ENCODE data around the gene ARAP3. TPM values are rescaled to one million over a fixed set of nuclear protein-coding genes. Genes with fewer than 3 reads are reported as not detected.

Gene ARAP3
- total RNA-seq, 1 donor from 2014 or later, result 8.6 TPM

DNA sequence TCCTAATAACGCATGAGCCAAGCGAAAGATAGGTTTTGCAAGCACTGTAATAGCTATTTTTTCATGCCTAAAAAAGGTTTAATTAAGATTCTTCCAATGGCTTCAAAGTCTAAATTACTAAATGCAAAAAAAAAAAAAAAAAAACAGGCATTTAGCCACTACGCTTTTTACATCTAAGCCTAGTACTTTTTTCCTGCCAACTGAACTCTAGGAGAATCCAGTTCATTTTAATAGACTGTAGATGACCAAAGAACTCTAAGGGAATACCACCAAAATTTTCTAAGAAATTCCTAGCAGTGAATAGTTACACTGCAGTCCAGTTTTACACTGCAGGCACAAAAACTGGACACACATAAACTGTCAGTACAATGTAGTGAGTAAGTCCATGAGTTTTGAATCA is 73.0 kb downstream of the ARAP3 start:
- no peaks in the 10 kb centered on the region for H3K27me3 Mint-ChIP-seq (ENCODE audit: unreplicated experiment)
- peaks cover 7% of the 10 kb centered on the region for H3K4me1 Mint-ChIP-seq (ENCODE audit: low read depth, unreplicated experiment)
- no peak overlapping the region for H3K4me3 Mint-ChIP-seq (ENCODE audit: unreplicated experiment)
- no peaks in the 10 kb centered on the region for H3K9me3 Mint-ChIP-seq (ENCODE audit: unreplicated experiment)
- no peak for TF ChIP-seq CTCF (IDR thresholded peaks at IDR 0.05; ENCODE audit: partially characterized antibody, unreplicated experiment)
- no peak overlapping the region for H3K27ac Mint-ChIP-seq (ENCODE audit: unreplicated experiment)
- no peaks in the 10 kb centered on the region for H3K36me3 Mint-ChIP-seq (ENCODE audit: unreplicated experiment)
- DNase-seq, result no peak

- DNase-seq, result no peak
- no peaks in the 10 kb centered on the region for H3K27me3 Mint-ChIP-seq (ENCODE audit: unreplicated experiment)
- TF ChIP-seq CTCF (IDR thresholded peaks at IDR 0.05; ENCODE audit: partially characterized antibody, unreplicated experiment), result no peak
- no peaks in the 10 kb centered on the region for H3K36me3 Mint-ChIP-seq (ENCODE audit: unreplicated experiment)
- H3K4me3 Mint-ChIP-seq (ENCODE audit: unreplicated experiment), result no peak overlapping the region
- no peaks in the 10 kb centered on the region for H3K9me3 Mint-ChIP-seq (ENCODE audit: unreplicated experiment)
- H3K4me1 Mint-ChIP-seq (ENCODE audit: low read depth, unreplicated experiment), result peaks cover 6% of the 10 kb centered on the region
- H3K27ac Mint-ChIP-seq (ENCODE audit: unreplicated experiment), result no peak overlapping the region
Measured at GRCh38 chr5:141608557-141608956, 73.5 kb downstream of the ARAP3 start.

DNA sequence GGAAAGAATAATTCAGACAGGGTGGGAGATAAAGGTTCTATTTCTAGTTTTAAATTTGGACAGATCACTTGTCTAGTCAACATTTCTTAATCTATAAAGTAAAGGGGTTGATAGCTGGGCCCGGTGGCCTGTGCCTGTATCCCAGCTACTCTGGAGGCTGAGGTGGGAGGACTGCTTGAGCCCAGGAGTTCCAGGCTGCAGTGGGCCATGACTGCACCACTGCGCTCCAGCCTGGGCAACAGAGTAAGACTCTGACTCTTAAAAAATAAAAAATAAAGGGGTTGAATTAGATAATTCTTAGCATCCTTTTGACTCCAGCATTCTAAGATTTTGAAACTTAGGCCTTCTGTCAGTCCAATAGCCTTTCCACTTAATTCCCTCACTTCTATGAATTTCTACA is 74.0 kb downstream of the ARAP3 start:
- Mint-ChIP-seq H3K36me3 (ENCODE audit: unreplicated experiment) (no peaks in the 10 kb centered on the region), H3K4me1 (ENCODE audit: low read depth, unreplicated experiment) (peaks cover 3% of the 10 kb centered on the region), H3K27ac (ENCODE audit: unreplicated experiment) (no peak overlapping the region), H3K9me3 (ENCODE audit: unreplicated experiment) (no peaks in the 10 kb centered on the region), H3K4me3 (ENCODE audit: unreplicated experiment) (no peak overlapping the region), H3K27me3 (ENCODE audit: unreplicated experiment) (no peaks in the 10 kb centered on the region)
- TF ChIP-seq CTCF (IDR thresholded peaks at IDR 0.05; ENCODE audit: partially characterized antibody, unreplicated experiment), result no peak
- no peak for DNase-seq

DNA sequence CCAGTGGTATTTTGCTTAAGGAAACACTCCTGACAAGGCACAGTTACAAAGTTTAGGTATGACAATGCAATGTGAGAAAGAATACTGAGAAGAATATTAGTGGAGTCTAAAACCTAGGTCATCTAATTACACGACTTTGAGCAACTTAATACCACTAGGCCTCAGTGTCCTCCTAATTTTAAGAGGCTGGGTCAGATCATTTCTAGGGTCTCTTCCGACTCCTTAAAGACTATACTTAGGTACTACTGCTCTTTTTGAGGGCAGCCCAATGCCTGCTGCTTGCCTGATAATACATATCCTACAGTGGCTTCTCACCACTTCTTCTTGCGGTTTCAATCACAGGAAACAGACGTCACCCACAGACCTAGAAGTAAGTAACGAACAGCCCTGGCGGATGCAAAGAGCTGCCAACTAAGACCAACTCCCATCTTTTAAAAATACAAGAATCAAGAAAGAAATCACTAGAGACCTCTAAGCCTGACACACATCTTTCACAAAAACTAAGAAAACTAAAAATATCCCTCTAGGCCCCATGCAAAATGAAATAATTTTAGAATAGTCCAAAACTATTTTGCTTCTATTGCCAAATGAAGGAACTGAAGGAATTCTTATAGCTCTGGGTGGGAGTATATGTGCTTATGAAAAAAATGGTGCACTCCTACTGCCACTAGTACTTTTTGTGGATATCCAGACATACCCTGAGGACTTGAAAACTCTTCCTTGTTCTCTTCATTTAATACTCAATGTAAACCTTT is 76.3 kb downstream of the ARAP3 start:
- DNase-seq, result no peak
- Mint-ChIP-seq H3K4me1 (ENCODE audit: low read depth, unreplicated experiment) (peaks cover 3% of the 10 kb centered on the region), H3K27me3 (ENCODE audit: unreplicated experiment) (no peaks in the 10 kb centered on the region), H3K27ac (ENCODE audit: unreplicated experiment) (no peak overlapping the region), H3K4me3 (ENCODE audit: unreplicated experiment) (no peak overlapping the region), H3K9me3 (ENCODE audit: unreplicated experiment) (no peaks in the 10 kb centered on the region), H3K36me3 (ENCODE audit: unreplicated experiment) (no peaks in the 10 kb centered on the region)
- no peak for TF ChIP-seq CTCF (IDR thresholded peaks at IDR 0.05; ENCODE audit: partially characterized antibody, unreplicated experiment)

DNA sequence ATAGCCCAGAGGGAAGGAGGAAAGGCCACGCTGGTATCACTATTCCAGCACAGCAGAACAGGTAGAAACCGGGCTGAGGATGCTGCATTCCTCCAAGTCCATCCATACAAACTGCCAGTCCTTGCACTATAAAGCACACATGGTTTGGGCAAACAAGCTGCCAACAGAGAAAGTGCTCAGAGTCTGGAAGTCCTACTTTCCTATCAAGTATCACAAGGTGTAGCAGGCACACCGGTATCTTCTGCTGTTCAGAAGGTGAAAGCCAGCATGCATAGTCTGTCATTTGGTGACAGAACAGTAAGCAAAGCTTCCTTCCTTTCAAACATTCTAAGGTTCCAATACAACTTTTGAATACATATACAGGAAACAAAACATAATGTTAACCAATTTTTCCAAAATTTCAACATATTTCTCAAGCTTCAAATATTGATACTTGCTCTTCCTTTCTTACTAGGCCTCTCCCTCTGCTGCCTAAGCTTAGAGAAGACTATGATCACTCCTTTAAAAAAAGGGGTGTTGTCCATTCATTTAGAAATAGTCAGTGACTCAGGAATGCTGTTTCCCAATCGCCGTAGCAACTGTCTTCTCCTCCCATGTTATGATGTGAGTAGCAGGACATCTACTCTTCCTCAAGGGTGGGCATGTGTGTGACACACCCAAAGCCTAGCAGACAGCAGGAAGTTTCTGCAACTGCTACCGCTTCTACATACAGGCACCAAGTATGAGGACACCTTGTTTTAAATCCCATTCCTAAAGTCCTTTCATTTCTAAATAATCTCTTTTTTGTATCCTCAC is 77.9 kb downstream of the ARAP3 start:
- Mint-ChIP-seq H3K9me3 (ENCODE audit: unreplicated experiment) (no peaks in the 10 kb centered on the region), H3K36me3 (ENCODE audit: unreplicated experiment) (no peaks in the 10 kb centered on the region), H3K4me1 (ENCODE audit: low read depth, unreplicated experiment) (peaks cover 3% of the 10 kb centered on the region), H3K27ac (ENCODE audit: unreplicated experiment) (no peak overlapping the region), H3K4me3 (ENCODE audit: unreplicated experiment) (no peak overlapping the region), H3K27me3 (ENCODE audit: unreplicated experiment) (no peaks in the 10 kb centered on the region)
- no peak for DNase-seq
- TF ChIP-seq CTCF (IDR thresholded peaks at IDR 0.05; ENCODE audit: partially characterized antibody, unreplicated experiment), result no peak

All from glutamatergic neuron (in vitro differentiated cells).